H1 (cell line): Measurements from ENCODE around the gene MTR. TPM values are rescaled to one million over a fixed set of nuclear protein-coding genes. Genes with fewer than 3 reads are reported as not detected.

Experiments
- CTCF ChIA-PET: fragments of 300-600 bp; sonication (Branson Sonifier 250); formaldehyde crosslinking; loops from one replicate; lab custom pipeline; 2021; ENCODE audit not compliant: partially characterized antibody; lab: Charles Lee
- POLR2A ChIA-PET: fragments of 300-600 bp; sonication (Branson Sonifier 250); formaldehyde crosslinking; loops from one replicate; lab custom pipeline; 2021; ENCODE audit warnings: inconsistent platforms; ENCODE audit not compliant: partially characterized antibody; lab: Charles Lee
- DNase-seq, 2 experiments: peaks; one replicate each; pipeline versions ENCODE4 v3.0.0 to v3.0.0-alpha.2; 2010 to 2022; ENCODE audit warnings: low spot score in 2 of 2, low read depth in 1 of 2, mixed read lengths in 1 of 2
- FAIRE-seq: peaks from 2 replicates; lab custom pipeline; 2011; peaks lifted over from hg19 to GRCh38; lab: Jason Lieb, UNC
- H2AFZ ChIP-seq: 2 replicates; pipeline ENCODE4 v1.8.1; 2012; ENCODE audit warnings: low read length, inconsistent platforms
- H2AK5ac ChIP-seq: 2 replicates; pipeline ENCODE4 v1.6.1; 2013; ENCODE audit warnings: low read depth, low read length
- H2BK120ac ChIP-seq: replicated peaks from 2 replicates; pipeline ENCODE3; 2013; ENCODE audit warnings: low read depth, low read length, inconsistent platforms
- H2BK12ac ChIP-seq: 2 replicates; pipeline ENCODE4 v1.6.1; 2013; ENCODE audit warnings: low read depth, low read length
- H2BK15ac ChIP-seq: 2 replicates; pipeline ENCODE4 v1.6.1; 2013; ENCODE audit warnings: low read length
- H2BK20ac ChIP-seq: 2 replicates; pipeline ENCODE4 v1.6.1; 2013; ENCODE audit warnings: low read length
- H2BK5ac ChIP-seq: 2 replicates; pipeline ENCODE4 v1.6.1; 2013; ENCODE audit warnings: low read depth, low read length
- H3K14ac ChIP-seq: 2 replicates; pipeline ENCODE4 v1.6.1; 2013; ENCODE audit warnings: inconsistent platforms; ENCODE audit not compliant: insufficient read length
- H3K18ac ChIP-seq: 2 replicates; pipeline ENCODE4 v1.6.1; 2013; ENCODE audit warnings: low read length; ENCODE audit errors: extremely low read depth
- H3K23ac ChIP-seq: 2 replicates; pipeline ENCODE4 v1.6.1; 2013; ENCODE audit warnings: inconsistent platforms; ENCODE audit not compliant: insufficient read length
- H3K23me2 ChIP-seq: 2 replicates; pipeline ENCODE4 v1.6.1; 2013; ENCODE audit warnings: low read depth, low read length
- H3K27ac ChIP-seq: 2 replicates; pipeline ENCODE4 v1.6.1; 2011; ENCODE audit warnings: low read depth, low read length, inconsistent platforms
- H3K27me3 ChIP-seq, 4 experiments: replicated peaks in 1 of 4; 1 replicate in 1 of 4; 2 replicates in 3 of 4; pipeline versions ENCODE4 v1.6.1 to v1.8.1; 2011 to 2013; ENCODE audit warnings: low read length in 3 of 4, mild to moderate bottlenecking in 3 of 4, inconsistent platforms in 2 of 4, mixed read lengths in 2 of 4, moderate library complexity in 1 of 4; ENCODE audit not compliant: control insufficient read depth in 3 of 4, insufficient read depth in 3 of 4; ENCODE audit errors: extremely low read depth in 1 of 4
- H3K36me3 ChIP-seq, 4 experiments: 2 replicates each; pipeline versions ENCODE4 v1.6.1 to v1.8.1; 2011 to 2013; ENCODE audit warnings: mild to moderate bottlenecking in 4 of 4, low read length in 3 of 4, moderate library complexity in 2 of 4, control low read depth in 1 of 4, inconsistent platforms in 1 of 4; ENCODE audit not compliant: insufficient read depth in 4 of 4, control insufficient read depth in 2 of 4
- H3K4ac ChIP-seq: replicated peaks from 2 replicates; pipeline ENCODE3; 2013; ENCODE audit warnings: low read length, low read depth, mixed read lengths, inconsistent platforms; ENCODE audit not compliant: insufficient read length
- H3K4me1 ChIP-seq, 4 experiments: replicated peaks in 1 of 4; 1 replicate in 1 of 4; 2 replicates in 3 of 4; pipeline versions ENCODE4 v1.6.1 to v1.8.1; 2011 to 2013; ENCODE audit warnings: low read length in 3 of 4, inconsistent platforms in 2 of 4, mixed read lengths in 1 of 4; ENCODE audit not compliant: insufficient read depth in 4 of 4, control insufficient read depth in 3 of 4
- H3K4me2 ChIP-seq, 2 experiments: 2 replicates each; pipeline versions ENCODE4 v1.6.1 to v1.8.1; 2011 to 2013; ENCODE audit warnings: low read depth in 2 of 2, low read length in 2 of 2, control low read depth in 1 of 2, inconsistent platforms in 1 of 2, mild to moderate bottlenecking in 1 of 2; ENCODE audit not compliant: insufficient read depth in 1 of 2
- H3K4me3 ChIP-seq, 4 experiments: fragments of 200-600, 300-600 bp in 1 of 4; sonication (generic), shearing (Covaris generic), sonication (Bioruptor Twin) in 1 of 4; 2 replicates each; pipeline versions ENCODE4 v1.5.1 to v1.8.1; 2011 to 2016; ENCODE audit warnings: low read length in 4 of 4, low read depth in 3 of 4, control low read depth in 2 of 4, inconsistent platforms in 2 of 4, mild to moderate bottlenecking in 2 of 4, mixed read lengths in 1 of 4, moderate library complexity in 1 of 4; ENCODE audit not compliant: insufficient read depth in 2 of 4; ENCODE audit errors: extremely low read depth in 1 of 4
- H3K56ac ChIP-seq: replicated peaks from 2 replicates; pipeline ENCODE3; 2013; ENCODE audit warnings: low read depth, mild to moderate bottlenecking, mixed read lengths, low read length, inconsistent platforms; ENCODE audit not compliant: insufficient read length
- H3K79me1 ChIP-seq: 2 replicates; pipeline ENCODE4 v1.6.1; 2013; ENCODE audit warnings: low read depth, low read length, control low read depth
- H3K79me2 ChIP-seq, 2 experiments: 2 replicates each; pipeline versions ENCODE4 v1.6.1 to v1.8.1; 2012 to 2013; ENCODE audit warnings: low read length in 2 of 2, mild to moderate bottlenecking in 2 of 2, inconsistent platforms in 1 of 2; ENCODE audit not compliant: insufficient read depth in 2 of 2, control insufficient read depth in 1 of 2
- H3K9ac ChIP-seq, 4 experiments: replicated peaks in 1 of 4; 1 replicate in 1 of 4; 2 replicates in 3 of 4; pipeline versions ENCODE4 v1.6.1 to v1.8.1; 2011 to 2013; ENCODE audit warnings: low read depth in 3 of 4, low read length in 3 of 4, control low read depth in 2 of 4, mild to moderate bottlenecking in 2 of 4, moderate library complexity in 2 of 4, inconsistent platforms in 1 of 4; ENCODE audit errors: extremely low read depth in 1 of 4
- H3K9me3 ChIP-seq, 2 experiments: 2 replicates each; pipeline versions ENCODE4 v1.6.1 to v1.8.1; 2012 to 2013; ENCODE audit warnings: mild to moderate bottlenecking in 2 of 2, moderate library complexity in 2 of 2, control low read depth in 1 of 2, inconsistent platforms in 1 of 2, low read depth in 1 of 2, low read length in 1 of 2, mixed read lengths in 1 of 2; ENCODE audit not compliant: insufficient read depth in 2 of 2
- H4K20me1 ChIP-seq, 2 experiments: replicated peaks in 1 of 2; 2 replicates each; pipeline versions ENCODE3 to v1.8.1; 2011 to 2013; ENCODE audit warnings: inconsistent platforms in 2 of 2, low read length in 2 of 2, mild to moderate bottlenecking in 1 of 2; ENCODE audit not compliant: insufficient read depth in 2 of 2, control insufficient read depth in 1 of 2
- H4K5ac ChIP-seq: 2 replicates; pipeline ENCODE4 v1.6.1; 2013; ENCODE audit warnings: low read length, low read depth, mixed read lengths, inconsistent platforms; ENCODE audit not compliant: insufficient read length
- H4K8ac ChIP-seq: 2 replicates; pipeline ENCODE4 v1.8.0; 2013; ENCODE audit warnings: mild to moderate bottlenecking, moderate library complexity, low read length, inconsistent platforms; ENCODE audit not compliant: insufficient read depth; ENCODE audit errors: extremely low read depth
- H4K91ac ChIP-seq: replicated peaks from 2 replicates; pipeline ENCODE3; 2013; ENCODE audit warnings: low read length, mixed read lengths, inconsistent platforms; ENCODE audit not compliant: insufficient read length
- RNF2 ChIP-seq: fragments of 200-900, 300-1000 bp; sonication (generic); IDR thresholded peaks from 2 replicates; pipeline ENCODE4 v1.7.1; 2016; ENCODE audit warnings: borderline replicate concordance, low read depth, mild to moderate bottlenecking, antibody characterized with exemption, low read length; ENCODE audit not compliant: poor library complexity, severe bottlenecking; ENCODE audit errors: missing control alignments
- SP1 ChIP-seq: IDR thresholded peaks from 2 replicates; pipeline ENCODE4 v1.6.1; 2011; ENCODE audit warnings: low read depth, low read length
- WGBS, 2 experiments: shearing (Covaris generic) in 1 of 2; methylation state at CpG; one replicate each; pipeline versions ENCODE4 v1.1.6 to v1.1.7; 2013 to 2015; ENCODE audit warnings: low lambda C conversion rate in 2 of 2, mixed read lengths in 2 of 2, inconsistent platforms in 1 of 2, low coverage in 1 of 2, missing lambda C conversion rate in 1 of 2; ENCODE audit not compliant: insufficient replicate concordance in 2 of 2, insufficient coverage in 1 of 2, insufficient read length in 1 of 2; ENCODE audit errors: extremely low coverage in 1 of 2, missing lambda C conversion rate in 1 of 2; 5-methylcytosine and 5-hydroxymethylcytosine counted together
- polyA plus RNA-seq, 7 experiments: library from polyadenylated mRNA; depleted of rRNA in 3 of 7; stranded (reverse) in 5 of 7; unstranded in 2 of 7; fragments of >200 nt in 5 of 7; fragments of 200-250 nt in 2 of 7; gene quantifications; 1 replicate in 5 of 7; 2 replicates in 1 of 7; 4 replicates in 1 of 7; pipeline versions ENCODE4 v1.2.1 to v1.2.3, GENCODE V29; 2011 to 2013; ENCODE audit warnings: missing spikeins in 2 of 7, mixed read lengths in 2 of 7
- total RNA-seq: library from RNA; stranded (reverse); fragmentation: NEBNext Ultra II Directional; extraction: Animal tissue kit (Norgen Biotek cat#: 25700); gene quantifications from 2 replicates; pipeline ENCODE4 v1.2.1, GENCODE V29; 2021

The MTR gene
- total and polyA plus RNA-seq, 2 of the 8 experiments (the other 6 are each of a cell fraction or from before 2014, with no cell fraction given), result 4.8 to 27.4 TPM

GRCh38 chr1:236746785-236747184 is 48.3 kb upstream of the MTR start:
- Histone ChIP-seq H3K4ac (no peak overlapping the region), H3K18ac (no peak overlapping the region), H3K9ac (no peak overlapping the region), H3K23ac (no peak overlapping the region), H3K79me1 (no peaks in the 10 kb centered on the region), H3K36me3 (peaks cover 0 to 4% (median 0%) of the 10 kb centered on the region in 4 experiments; a peak in 3 of 8 replicates), H4K5ac (no peak overlapping the region), H3K14ac (no peak overlapping the region), H3K4me2 (no peak overlapping the region), H2AFZ (no peak overlapping the region), H2BK12ac (no peak overlapping the region), H2BK20ac (no peak overlapping the region), H4K8ac (no peak overlapping the region), H3K79me2 (no peaks in the 10 kb centered on the region), H3K27me3 (no peaks in the 10 kb centered on the region), H2AK5ac (no peak overlapping the region), H3K56ac (no peak overlapping the region), H4K20me1 (no peaks in the 10 kb centered on the region), H3K4me3 (no peak overlapping the region), H3K9me3 (no peaks in the 10 kb centered on the region), H2BK120ac (no peak overlapping the region), H3K4me1 (no peaks in the 10 kb centered on the region), H4K91ac (no peak overlapping the region), H3K27ac (no peak overlapping the region), H2BK5ac (no peak overlapping the region), H2BK15ac (no peak overlapping the region), H3K23me2 (no peaks in the 10 kb centered on the region)
- CTCF ChIA-PET, result no interaction called here
- WGBS, 2 experiments, result 91% methylated on average over 5 of the region's 5 CpGs; no CpG with 5 or more reads in 1 of the 2 experiments
- no peak for TF ChIP-seq SP1
- no peak for TF ChIP-seq RNF2
- no peak for DNase-seq
- POLR2A ChIA-PET, result no interaction called here
- FAIRE-seq, result no peak
